CD4-positive, alpha-beta T cell treated with Interleukin-12 subunit alpha and Interleukin-12 subunit beta, for 1 hour (primary cell): ENCODE results near the gene HRCT1.

ENCODE experiments used
- DNase-seq: peaks from one replicate; pipeline ENCODE4 v3.0.0-alpha.2; 2020

Gene HRCT1

DNA sequence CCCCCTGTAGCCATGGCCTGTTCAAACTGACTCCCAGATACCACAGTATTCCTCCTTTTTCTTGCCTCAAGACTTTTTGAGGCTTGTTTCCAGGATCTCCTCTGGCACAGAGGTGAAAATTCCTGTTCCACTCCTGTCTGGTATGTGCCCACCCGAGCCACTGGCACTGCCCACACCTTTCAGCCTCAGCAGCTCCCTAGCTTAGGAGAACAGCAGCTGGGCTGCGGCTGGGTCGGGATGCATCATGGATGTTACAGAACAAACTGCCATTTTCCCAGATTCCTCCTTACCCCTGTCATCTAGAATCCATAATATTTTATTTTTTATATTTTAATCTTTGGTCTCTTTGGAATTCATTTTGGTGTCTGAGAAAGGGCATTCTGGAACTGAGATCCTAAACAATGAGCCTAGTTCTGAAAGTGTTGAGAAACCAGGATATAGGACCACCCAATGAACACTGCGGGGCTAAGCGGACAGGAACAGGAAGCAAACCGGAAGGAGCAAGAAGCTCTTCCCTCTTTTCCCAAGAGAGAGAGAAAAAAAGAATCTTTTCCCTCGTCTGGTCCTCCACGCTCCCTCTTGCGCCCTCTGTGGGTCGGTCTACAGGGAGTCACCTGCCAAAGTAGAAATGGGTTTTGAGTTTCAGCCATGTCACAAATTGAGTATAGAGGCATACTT, 39.5 kb downstream of the HRCT1 start:
- peak; percentile 64 for DNase-seq

DNA sequence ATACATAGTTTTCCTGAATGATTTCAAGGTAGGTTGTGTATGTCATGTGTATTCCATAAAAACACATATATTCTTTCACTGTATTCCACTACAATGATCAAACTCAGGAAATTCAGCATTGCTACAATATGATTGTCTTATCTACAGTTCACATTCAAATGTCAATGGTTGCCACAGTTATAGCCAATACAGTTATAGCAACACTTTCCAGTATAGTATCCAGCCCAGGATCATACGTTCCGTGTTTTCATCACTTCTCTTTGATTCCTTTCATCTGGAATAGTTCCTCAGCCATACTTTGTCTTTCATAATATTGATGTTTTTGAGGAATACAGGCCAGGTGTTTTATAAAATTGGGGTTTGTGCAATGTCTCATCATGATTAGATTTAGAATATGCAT, 42.4 kb downstream of the HRCT1 start:
- no peak for DNase-seq

- no peak for DNase-seq
Observed at GRCh38 chr9:35948901-35949318, 42.9 kb downstream of the HRCT1 start.

DNA sequence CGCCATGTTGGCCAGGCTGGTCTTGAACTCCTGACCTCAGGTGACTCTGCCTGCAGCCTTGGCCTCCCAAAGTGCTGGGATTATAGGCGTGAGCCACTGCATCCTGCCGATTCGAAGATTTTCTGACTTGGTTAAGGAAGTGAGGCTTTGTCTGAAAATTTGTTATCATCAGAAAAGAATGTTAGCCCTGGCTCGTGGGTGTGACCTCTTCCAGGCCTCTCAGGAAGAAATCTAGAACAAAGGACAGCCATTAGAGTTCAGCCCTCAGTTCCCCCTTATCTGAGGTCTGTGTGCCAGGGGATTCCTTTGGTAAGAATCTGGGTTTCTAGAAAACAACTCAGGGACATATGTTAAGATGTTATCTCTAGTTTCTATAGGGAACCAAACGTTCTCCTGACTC, 45.7 kb downstream of the HRCT1 start:
- no peak for DNase-seq

- no peak for DNase-seq
Observed at GRCh38 chr9:35952526-35953191, 46.7 kb downstream of the HRCT1 start.

DNA sequence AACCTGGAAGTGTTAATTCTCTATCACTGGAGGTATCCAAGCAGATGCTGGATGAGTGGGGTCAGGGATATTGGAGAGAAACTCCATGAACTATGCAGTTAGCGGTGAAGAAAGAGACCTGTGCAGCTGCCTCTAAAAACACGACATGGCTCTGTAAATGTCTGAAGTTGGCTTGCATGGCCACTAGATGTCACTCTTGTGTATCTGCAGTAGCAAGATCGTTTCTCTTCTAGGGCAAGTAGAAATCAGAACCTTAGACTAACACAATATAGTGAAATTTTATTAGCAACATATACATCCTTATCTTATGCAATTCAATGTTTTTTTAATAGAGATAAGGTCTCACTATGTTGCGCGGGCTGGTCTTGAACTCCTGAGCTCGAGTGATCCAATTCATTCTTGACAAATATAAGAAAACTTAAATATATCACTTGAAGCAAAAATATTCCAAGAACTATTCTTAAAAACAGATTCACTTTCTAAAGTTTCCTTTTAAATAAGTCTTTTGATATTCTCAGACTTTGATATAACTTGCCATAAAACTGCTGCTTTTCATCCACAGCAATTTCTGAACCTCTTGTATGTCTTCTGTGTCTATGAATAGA, 49.0 kb downstream of the HRCT1 start:
- DNase-seq: peak; percentile 73

DNA sequence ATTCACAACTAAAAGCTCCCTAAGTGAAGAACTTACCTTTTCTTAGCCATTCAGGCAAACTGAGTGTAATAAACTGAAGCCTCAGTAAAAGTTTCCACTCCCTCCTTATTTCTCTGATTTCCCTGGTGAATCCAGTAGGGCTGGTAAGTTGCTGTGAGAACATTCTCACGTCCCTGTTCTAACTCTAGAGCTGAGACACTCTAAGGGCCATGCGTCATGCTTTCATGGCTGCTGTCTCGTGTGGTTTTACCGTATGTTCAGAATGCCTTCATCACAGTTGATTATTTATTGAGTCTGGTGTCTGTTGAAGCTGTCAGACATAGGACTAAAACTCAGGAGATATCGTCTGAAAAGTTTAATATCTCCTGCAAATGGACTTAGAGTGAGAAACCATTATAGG, 50.6 kb downstream of the HRCT1 start:
- no peak for DNase-seq
